ENCODE data around the gene SORCS3. TPM values are rescaled to one million over a fixed set of nuclear protein-coding genes. Genes with fewer than 3 reads are reported as not detected.

Gene SORCS3
- total RNA-seq, 1 donor from 2014 or later, result 0.25 TPM

DNA sequence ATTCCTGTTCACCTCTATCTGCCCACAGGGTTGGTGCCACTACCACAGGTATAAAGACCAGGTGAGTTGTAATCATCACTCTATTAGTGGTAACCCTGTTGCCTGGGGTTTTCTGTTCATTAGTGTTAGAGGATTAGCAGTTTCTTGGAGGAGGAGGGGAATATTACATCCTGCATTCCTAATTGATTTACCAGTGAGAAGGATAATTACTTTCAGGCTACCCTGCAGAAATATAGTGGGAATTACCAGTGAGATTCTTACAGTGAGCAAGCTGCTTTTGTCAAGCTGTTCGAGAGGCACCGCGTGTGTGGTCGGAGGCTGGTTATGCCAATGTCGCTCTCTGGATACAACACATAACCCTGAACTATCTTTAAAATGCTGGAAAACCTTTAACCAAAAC lies 280.7 kb downstream of the SORCS3 start:
- intact Hi-C loops (cut with DNase I), result no loop called here
- no peak for TF ChIP-seq POLR2A (IDR thresholded peaks at IDR 0.05)
- no peak for TF ChIP-seq POLR2AphosphoS5 (IDR thresholded peaks at IDR 0.05; ENCODE audit: insufficient read depth in 1 of 2, low read depth in 1 of 2)
- TF ChIP-seq, protein P1, sequence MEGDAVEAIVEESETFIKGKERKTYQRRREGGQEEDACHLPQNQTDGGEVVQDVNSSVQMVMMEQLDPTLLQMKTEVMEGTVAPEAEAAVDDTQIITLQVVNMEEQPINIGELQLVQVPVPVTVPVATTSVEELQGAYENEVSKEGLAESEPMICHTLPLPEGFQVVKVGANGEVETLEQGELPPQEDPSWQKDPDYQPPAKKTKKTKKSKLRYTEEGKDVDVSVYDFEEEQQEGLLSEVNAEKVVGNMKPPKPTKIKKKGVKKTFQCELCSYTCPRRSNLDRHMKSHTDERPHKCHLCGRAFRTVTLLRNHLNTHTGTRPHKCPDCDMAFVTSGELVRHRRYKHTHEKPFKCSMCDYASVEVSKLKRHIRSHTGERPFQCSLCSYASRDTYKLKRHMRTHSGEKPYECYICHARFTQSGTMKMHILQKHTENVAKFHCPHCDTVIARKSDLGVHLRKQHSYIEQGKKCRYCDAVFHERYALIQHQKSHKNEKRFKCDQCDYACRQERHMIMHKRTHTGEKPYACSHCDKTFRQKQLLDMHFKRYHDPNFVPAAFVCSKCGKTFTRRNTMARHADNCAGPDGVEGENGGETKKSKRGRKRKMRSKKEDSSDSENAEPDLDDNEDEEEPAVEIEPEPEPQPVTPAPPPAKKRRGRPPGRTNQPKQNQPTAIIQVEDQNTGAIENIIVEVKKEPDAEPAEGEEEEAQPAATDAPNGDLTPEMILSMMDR (IDR thresholded peaks at IDR 0.05), result no peak

DNA sequence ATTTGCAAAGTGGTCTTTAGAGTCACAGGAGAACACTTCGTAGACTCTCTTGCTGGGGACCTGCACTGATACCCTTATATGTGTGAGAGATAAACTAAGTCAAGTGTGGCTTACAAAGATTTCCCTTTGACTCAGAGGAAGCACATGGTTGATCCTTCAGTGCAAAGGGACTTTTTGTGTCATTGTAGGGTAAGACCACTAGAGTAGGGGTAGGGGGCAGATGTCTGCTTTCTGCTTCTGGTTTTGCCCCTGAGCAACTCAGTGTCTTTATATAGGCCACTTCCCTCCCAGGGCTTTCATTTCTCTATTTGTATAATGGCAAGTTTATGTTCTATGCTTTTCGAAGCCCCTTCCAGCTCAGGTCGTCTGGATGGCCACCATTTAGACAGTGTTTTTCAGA lies 281.7 kb downstream of the SORCS3 start:
- Histone ChIP-seq H3K4me1 (no peaks in the 10 kb centered on the region), H3K27ac (no peak overlapping the region), H3K4me3 (no peak overlapping the region), H3K36me3 (no peaks in the 10 kb centered on the region), H3K9me3 (no peaks in the 10 kb centered on the region), H3K27me3 (no peaks in the 10 kb centered on the region)
- no peak for DNase-seq (ENCODE audit: extremely low spot score in 2 of 2)
- TF ChIP-seq POLR2A (IDR thresholded peaks at IDR 0.05) (no peak), POLR2AphosphoS5 (IDR thresholded peaks at IDR 0.05; ENCODE audit: insufficient read depth in 1 of 2, low read depth in 1 of 2) (no peak)
- TF ChIP-seq, protein P1 (IDR thresholded peaks at IDR 0.05), result no peak
- intact Hi-C loops (cut with DNase I), result no loop called here

More for the DNA sequence above, 280.7 kb downstream of the SORCS3 start:
- Histone ChIP-seq H3K27me3 (no peaks in the 10 kb centered on the region), H3K9me3 (no peaks in the 10 kb centered on the region), H3K36me3 (no peaks in the 10 kb centered on the region), H3K4me3 (no peak overlapping the region), H3K4me1 (no peaks in the 10 kb centered on the region), H3K27ac (no peak overlapping the region)
- no peak for DNase-seq (ENCODE audit: extremely low spot score in 2 of 2)

DNA sequence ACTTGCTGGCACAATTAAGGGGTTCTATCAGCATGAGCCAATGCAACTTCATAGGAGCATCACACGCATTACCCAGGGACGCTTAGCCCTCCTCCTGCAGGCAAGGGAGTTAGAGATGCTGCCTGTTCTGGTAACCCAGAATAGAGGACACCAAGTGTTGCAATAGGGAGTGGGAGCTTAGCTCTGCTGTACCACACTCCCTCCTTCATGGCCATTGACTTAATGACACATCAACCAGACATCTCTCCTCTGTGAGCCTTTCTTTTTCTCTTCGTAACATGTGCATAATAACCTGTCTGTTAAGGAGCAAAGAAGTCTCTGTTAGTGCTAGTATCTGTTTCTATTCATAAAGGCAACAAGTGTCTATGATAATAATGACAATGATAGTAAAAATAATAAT lies 282.4 kb downstream of the SORCS3 start:
- no peaks in the 10 kb centered on the region for H3K36me3 ChIP-seq
- no peaks in the 10 kb centered on the region for H3K4me1 ChIP-seq
- H3K27ac ChIP-seq, result no peak overlapping the region
- no peaks in the 10 kb centered on the region for H3K9me3 ChIP-seq
- H3K4me3 ChIP-seq, result no peak overlapping the region
- no peaks in the 10 kb centered on the region for H3K27me3 ChIP-seq
- no peak for DNase-seq (ENCODE audit: extremely low spot score in 2 of 2)
- intact Hi-C loops (cut with DNase I), result no loop called here
- TF ChIP-seq POLR2A (IDR thresholded peaks at IDR 0.05) (no peak), POLR2AphosphoS5 (IDR thresholded peaks at IDR 0.05; ENCODE audit: insufficient read depth in 1 of 2, low read depth in 1 of 2) (no peak)
- TF ChIP-seq, protein P1 (IDR thresholded peaks at IDR 0.05), result no peak

DNA sequence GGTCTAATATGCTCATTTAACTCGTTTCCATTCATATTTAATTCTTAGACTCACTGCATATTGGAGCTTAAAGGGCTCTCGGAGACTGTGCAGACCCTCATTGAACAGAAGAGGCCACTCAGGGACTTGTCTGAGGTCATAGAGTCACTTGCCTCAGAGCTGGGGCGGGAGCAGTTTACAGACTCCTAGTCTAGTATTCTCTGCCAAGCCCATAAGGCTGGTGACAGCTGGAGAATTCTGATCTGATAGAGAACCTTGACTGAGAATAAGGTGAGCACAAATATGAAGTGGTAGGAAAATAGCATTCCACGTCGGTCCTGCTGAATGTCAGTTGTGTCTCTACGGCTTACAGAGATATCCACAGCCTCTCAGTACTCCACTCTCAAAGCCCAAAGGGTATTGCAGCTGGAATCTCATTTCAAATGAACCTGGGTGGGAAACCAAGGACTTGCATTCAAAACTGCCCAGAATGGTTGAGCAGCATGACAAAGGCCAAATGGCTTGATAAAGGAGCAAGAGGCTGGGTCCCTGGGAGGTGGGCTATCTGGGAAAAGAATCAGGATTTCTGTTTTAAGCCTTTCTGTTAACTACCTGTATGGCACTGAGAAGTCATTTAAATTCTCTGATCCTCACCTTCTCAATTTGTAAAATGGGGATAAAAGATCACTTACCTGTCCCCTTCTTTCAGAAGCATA lies 283.2 kb downstream of the SORCS3 start:
- Histone ChIP-seq H3K27ac (no peak overlapping the region), H3K9me3 (no peaks in the 10 kb centered on the region), H3K36me3 (no peaks in the 10 kb centered on the region), H3K4me1 (no peaks in the 10 kb centered on the region), H3K27me3 (no peaks in the 10 kb centered on the region), H3K4me3 (no peak overlapping the region)
- intact Hi-C loops (cut with DNase I), result no loop called here
- DNase-seq (ENCODE audit: extremely low spot score in 2 of 2), result no peak
- no peak for TF ChIP-seq POLR2AphosphoS5 (IDR thresholded peaks at IDR 0.05; ENCODE audit: insufficient read depth in 1 of 2, low read depth in 1 of 2)
- TF ChIP-seq, protein P1 (IDR thresholded peaks at IDR 0.05), result no peak
- no peak for TF ChIP-seq POLR2A (IDR thresholded peaks at IDR 0.05)

DNA sequence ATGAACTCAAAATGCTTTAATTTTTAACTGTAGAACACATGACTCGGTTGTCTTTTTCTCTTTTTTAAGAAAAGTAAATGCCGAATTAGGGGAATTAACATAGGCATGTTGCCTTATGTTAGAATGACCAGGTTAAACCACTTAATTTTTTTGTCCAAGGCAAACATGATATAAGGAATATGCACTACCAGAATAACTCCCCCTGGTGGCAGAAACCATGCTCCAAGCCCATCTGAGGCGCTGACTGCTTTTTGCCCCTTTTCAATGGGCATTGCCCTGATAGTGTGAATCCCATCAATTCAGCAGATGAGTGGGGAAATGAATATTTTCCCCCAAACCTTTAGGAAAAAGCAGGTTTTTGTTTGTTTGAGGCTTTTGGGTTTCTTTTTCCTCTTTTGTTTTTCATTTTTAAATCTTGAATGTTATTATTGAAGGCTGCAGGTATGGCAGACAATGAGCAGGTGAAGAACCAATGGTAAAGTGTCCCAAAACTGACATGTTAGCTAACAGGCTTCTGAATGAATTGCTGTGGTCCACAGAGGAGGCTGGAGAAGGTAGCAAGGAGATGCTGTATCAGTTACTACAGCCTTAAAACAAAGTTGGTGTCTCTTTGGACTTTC lies 284.3 kb downstream of the SORCS3 start:
- TF ChIP-seq, protein P1 (IDR thresholded peaks at IDR 0.05), result no peak
- TF ChIP-seq POLR2AphosphoS5 (IDR thresholded peaks at IDR 0.05; ENCODE audit: insufficient read depth in 1 of 2, low read depth in 1 of 2) (no peak), POLR2A (IDR thresholded peaks at IDR 0.05) (no peak)

More for the DNA sequence above, 284.3 kb downstream of the SORCS3 start:
- Histone ChIP-seq H3K27ac (no peak overlapping the region), H3K4me1 (no peaks in the 10 kb centered on the region), H3K9me3 (no peaks in the 10 kb centered on the region), H3K27me3 (no peaks in the 10 kb centered on the region), H3K4me3 (no peak overlapping the region), H3K36me3 (no peaks in the 10 kb centered on the region)
- intact Hi-C loops (cut with DNase I), result no loop called here
- no peak for DNase-seq (ENCODE audit: extremely low spot score in 2 of 2)
